ENCODE measurements around the gene SPC24. TPM values are rescaled to one million over a fixed set of nuclear protein-coding genes. Genes with fewer than 3 reads are reported as not detected.
A peak's percentile ranks its signal among the peaks of the same experiment; 100 is the strongest.

SPC24 gene
- total RNA-seq, 1 experiment from 2014 or later, result 33.9 TPM

GRCh38 chr19:11145536-11145924 is 10.1 kb downstream of the SPC24 start:
- intact Hi-C loops (cut with micrococcal nuclease), result no loop called here
- ATAC-seq, result no peak
- H3K4me2 ChIP-seq (ENCODE audit: low read length), result no peak overlapping the region
- RAD21 ChIA-PET (ENCODE audit: low non-redundant PET in 1 of 2, low total read pairs in 2 of 2, uncharacterized antibody in 2 of 2, unreplicated experiment in 2 of 2), result no interaction called here
- no peak for DNase-seq (ENCODE audit: low read depth, low spot score)
- no peak overlapping the region; the same call in 1 of the 2 replicates for H3K27ac ChIP-seq (ENCODE audit: low read depth, low read length)
- peaks cover 9% of the 10 kb centered on the region for H3K79me2 ChIP-seq (ENCODE audit: insufficient read depth, low read length)
- H4K20me1 ChIP-seq (ENCODE audit: insufficient read depth), result no peaks in the 10 kb centered on the region
- no peaks in the 10 kb centered on the region for H3K27me3 ChIP-seq (ENCODE audit: insufficient read depth, low read length)
- peaks cover 4 to 23% of the 10 kb centered on the region in 2 experiments; a peak in 1 of 4 replicates for H3K36me3 ChIP-seq (ENCODE audit: control insufficient read depth in 1 of 2, insufficient read depth in 2 of 2, low read length in 2 of 2)
- H3K4me1 ChIP-seq (ENCODE audit: control insufficient read depth in 1 of 2, insufficient read depth in 2 of 2, low read length in 2 of 2), result peaks cover 45 to 51% of the 10 kb centered on the region in 2 experiments
- no peak overlapping the region for H3K4me3 ChIP-seq (replicated peaks in 1 of 2; ENCODE audit: low read depth in 1 of 2, low read length in 2 of 2)
- no peaks in the 10 kb centered on the region for H3K9me3 ChIP-seq (ENCODE audit: control insufficient read depth in 1 of 2, insufficient read depth in 1 of 2, low read depth in 1 of 2, low read length in 2 of 2)
- POLR2A ChIA-PET, result no interaction called here
- H2AFZ ChIP-seq (ENCODE audit: low read depth, low read length, poor library complexity, severe bottlenecking), result no peak overlapping the region
- CTCF ChIA-PET, result no interaction called here
- TF ChIP-seq ZFX (IDR thresholded peaks at IDR 0.05), result no peak
- H3K9ac ChIP-seq (ENCODE audit: low read length), result no peak overlapping the region
- no peaks in the 10 kb centered on the region for H3K9me2 ChIP-seq (ENCODE audit: insufficient read depth)
- no TSS peak for BruUV-seq (replicated peaks)

- DNase-seq (ENCODE audit: low read depth, low spot score) (peak; percentile 79), ATAC-seq (peak; percentile 66)
- CTCF ChIA-PET, result interaction anchor here (0.8 to 2.3 kb wide), 4 partner anchors 15 to 201 kb away, joined by 3 to 7 read pairs (median 5); no protein-coding TSS in a partner anchor
- Histone ChIP-seq H3K9ac (ENCODE audit: low read length) (peak overlapping the region; percentile 81), H3K9me2 (ENCODE audit: insufficient read depth) (no peaks in the 10 kb centered on the region), H3K4me2 (ENCODE audit: low read length) (peak overlapping the region; percentile 95), H3K9me3 (ENCODE audit: control insufficient read depth in 1 of 2, insufficient read depth in 1 of 2, low read depth in 1 of 2, low read length in 2 of 2) (no peaks in the 10 kb centered on the region), H4K20me1 (ENCODE audit: insufficient read depth) (no peaks in the 10 kb centered on the region), H2AFZ (ENCODE audit: low read depth, low read length, poor library complexity, severe bottlenecking) (no peak overlapping the region), H3K27ac (ENCODE audit: low read depth, low read length) (peak overlapping the region; percentile 98), H3K36me3 (ENCODE audit: control insufficient read depth in 1 of 2, insufficient read depth in 2 of 2, low read length in 2 of 2) (peaks cover 4 to 11% of the 10 kb centered on the region in 2 experiments; a peak in 1 of 4 replicates), H3K27me3 (ENCODE audit: insufficient read depth, low read length) (no peaks in the 10 kb centered on the region), H3K4me3 (replicated peaks in 1 of 2; ENCODE audit: low read depth in 1 of 2, low read length in 2 of 2) (peak overlapping the region; percentile 37 to 58), H3K4me1 (ENCODE audit: control insufficient read depth in 1 of 2, insufficient read depth in 2 of 2, low read length in 2 of 2) (peaks cover 64 to 71% of the 10 kb centered on the region in 2 experiments), H3K79me2 (ENCODE audit: insufficient read depth, low read length) (no peaks in the 10 kb centered on the region)
- RAD21 ChIA-PET (ENCODE audit: low non-redundant PET in 1 of 2, low total read pairs in 2 of 2, uncharacterized antibody in 2 of 2, unreplicated experiment in 2 of 2), result interaction anchor here in 1 of 2 experiments (1.6 kb wide), 1 partner anchor 15 kb away, joined by 5 read pairs; no protein-coding TSS in a partner anchor
- POLR2A ChIA-PET, result interaction anchor here (1.1 to 1.5 kb wide), 4 partner anchors 13 to 55 kb away, joined by 3 to 6 read pairs (median 4); partner anchors contain the start of genes KANK2 and SPC24
- no TSS peak for BruUV-seq (replicated peaks)
- intact Hi-C loops (cut with micrococcal nuclease), result no loop called here
- TF ChIP-seq MAX (IDR thresholded peaks at IDR 0.05), result peak; percentile 47; the same call in 1 of the 2 replicates
- peak; percentile 45 for TF ChIP-seq TCF7L2 (IDR thresholded peaks at IDR 0.05; ENCODE audit: borderline replicate concordance, extremely low read depth, insufficient read depth, insufficient read length)
- TF ChIP-seq JUND (IDR thresholded peaks at IDR 0.05), result peak; percentile 85
- TF ChIP-seq ZBTB33 (IDR thresholded peaks at IDR 0.05; ENCODE audit: extremely low read depth, insufficient replicate concordance, low read length), result no peak
- peak; percentile 82 for TF ChIP-seq FOSL1 (IDR thresholded peaks at IDR 0.05; ENCODE audit: low read depth)
- peak; percentile 73 for TF ChIP-seq POLR2AphosphoS5 (IDR thresholded peaks at IDR 0.05; ENCODE audit: low read depth, low read length)
- no peak for TF ChIP-seq RAD21 (IDR thresholded peaks at IDR 0.05; ENCODE audit: low read depth)
- peak; percentile 61 for TF ChIP-seq SP1 (IDR thresholded peaks at IDR 0.05; ENCODE audit: low read depth)
- TF ChIP-seq EGR1 (IDR thresholded peaks at IDR 0.05; ENCODE audit: low read depth), result peak; percentile 64
- no peak for TF ChIP-seq ATF3 (IDR thresholded peaks at IDR 0.05)
- TF ChIP-seq YY1 (IDR thresholded peaks at IDR 0.05; ENCODE audit: extremely low read depth, insufficient replicate concordance, low read depth, low read length), result peak; percentile 71
- peak; percentile 39; the same call in 1 of the 2 replicates for TF ChIP-seq ZFX (IDR thresholded peaks at IDR 0.05)
Measured at GRCh38 chr19:11142528-11143171, 12.9 kb downstream of the SPC24 start.

Measured in HCT116 (cell line).